ENCODE data around the gene TMOD1. TPM values are rescaled to one million over a fixed set of nuclear protein-coding genes. Genes with fewer than 3 reads are reported as not detected.

The TMOD1 gene
- total and polyA plus RNA-seq, 10 of the 15 experiments (the other 5 are each of a cell fraction or from before 2014, with no cell fraction given) = 4.0 to 44.1 (median 15.4) TPM

DNA sequence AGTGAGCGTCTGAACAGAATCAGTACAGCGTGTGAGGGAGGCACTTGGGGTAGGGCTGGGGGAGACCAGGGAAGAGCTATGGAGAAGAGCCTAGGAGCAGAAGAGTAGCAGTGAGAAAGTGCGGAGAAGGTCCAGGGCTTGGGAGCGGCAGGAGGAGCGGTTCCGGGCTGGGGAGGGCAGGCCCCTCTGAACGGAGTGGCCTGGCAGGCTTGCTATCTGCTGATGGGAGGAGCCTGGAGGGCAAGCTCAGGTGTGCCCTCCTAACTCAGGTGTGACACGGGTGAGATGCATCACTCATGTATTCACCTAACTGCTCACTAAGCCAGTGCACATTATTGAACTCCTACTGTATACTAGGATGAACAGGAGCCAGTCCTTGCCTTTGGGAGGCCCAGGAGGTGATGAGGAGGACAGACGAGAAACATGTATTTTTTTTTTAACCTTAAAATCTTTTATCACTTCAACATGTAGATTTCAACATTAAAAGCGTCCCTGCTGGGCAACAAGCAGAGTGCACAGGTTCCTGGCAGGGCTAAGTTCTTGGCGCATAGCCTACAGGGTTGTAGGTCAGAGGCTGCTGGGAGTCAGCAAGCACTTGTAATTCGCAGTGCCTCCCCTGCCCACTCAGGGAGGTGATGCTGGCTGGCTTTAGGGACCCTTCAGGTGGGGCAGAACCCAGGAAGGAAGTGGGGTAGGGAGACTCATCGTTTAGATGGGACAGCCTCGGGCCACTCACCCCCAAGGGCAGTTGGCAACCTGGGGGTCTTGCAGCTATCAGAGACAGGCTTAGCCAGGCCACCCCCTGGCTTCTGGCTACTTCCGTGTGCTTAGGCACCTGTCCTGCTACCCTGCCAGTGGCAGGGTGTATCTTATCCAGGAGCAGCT is 55.5 kb downstream of the TMOD1 start:
- 77% methylated on average over 14 of the region's 15 CpGs for WGBS (ENCODE audit: insufficient coverage, insufficient replicate concordance, low lambda C conversion rate, missing lambda C conversion rate)
- Histone ChIP-seq H3K9me3 (replicated peaks; ENCODE audit: control insufficient read depth, insufficient read depth, low read length) (no peaks in the 10 kb centered on the region), H3K79me2 (ENCODE audit: control insufficient read depth, insufficient read depth, low read length) (no peaks in the 10 kb centered on the region; the same call in 1 of the 2 replicates), H3K36me3 (ENCODE audit: control insufficient read depth in 2 of 2, insufficient read depth in 2 of 2, low read length in 1 of 2) (peaks cover 0 to 6% of the 10 kb centered on the region in 2 experiments; a peak in 3 of 4 replicates), H3K9ac (ENCODE audit: control insufficient read depth, insufficient read depth, low read length) (peak overlapping the region; percentile 14; the same call in 1 of the 2 replicates), H3K4me1 (ENCODE audit: control insufficient read depth, insufficient read depth, low read length) (peaks cover 35% of the 10 kb centered on the region), H2AFZ (ENCODE audit: control insufficient read depth, low read depth, low read length) (no peak overlapping the region), H3K27me3 (replicated peaks in 1 of 2; ENCODE audit: control insufficient read depth in 2 of 2, insufficient read depth in 2 of 2, low read length in 1 of 2) (no peaks in the 10 kb centered on the region), H3K4me3 (no peak overlapping the region), H3K27ac (ENCODE audit: control insufficient read depth, insufficient read depth) (peak overlapping the region; percentile 91), H3K4me2 (ENCODE audit: control insufficient read depth, insufficient read depth) (peak overlapping the region; percentile 60), H4K20me1 (ENCODE audit: control insufficient read depth, insufficient read depth) (no peaks in the 10 kb centered on the region)
- ChIA-PET SMC1A (ENCODE audit: uncharacterized antibody, unreplicated experiment) (interaction anchor here (1.0 to 6.0 kb wide), 6 partner anchors 26 to 88 kb away, joined by 3 to 80 read pairs (median 20); partner anchors contain the start of gene TMOD1), POLR2A (interaction anchor here (1.0 to 4.2 kb wide), 5 partner anchors 46 to 88 kb away, joined by 4 to 30 read pairs (median 8); partner anchors contain the start of gene TMOD1), RAD21 (ENCODE audit: unreplicated experiment) (interaction anchor here (3.5 to 3.7 kb wide), 2 partner anchors 28 to 55 kb away, joined by 11 to 51 read pairs; partner anchors contain the start of gene TMOD1), CTCF (interaction anchor here (0.9 to 5.5 kb wide), 5 partner anchors 22 to 89 kb away, joined by 3 to 40 read pairs (median 31); partner anchors contain the start of gene TMOD1)
- FAIRE-seq (no peak), ATAC-seq (no peak), DNase-seq (ENCODE audit: low read depth, low spot score) (no peak)
- in situ Hi-C loops (cut with MboI) (no loop called here), intact Hi-C loops (cut with micrococcal nuclease; ENCODE audit: unreplicated experiment) (no loop called here)
- no TSS peak for BruUV-seq (replicated peaks)
- no peak for TF ChIP-seq SREBF2 (IDR thresholded peaks at IDR 0.05; ENCODE audit: low read length)
- TF ChIP-seq, protein P1, sequence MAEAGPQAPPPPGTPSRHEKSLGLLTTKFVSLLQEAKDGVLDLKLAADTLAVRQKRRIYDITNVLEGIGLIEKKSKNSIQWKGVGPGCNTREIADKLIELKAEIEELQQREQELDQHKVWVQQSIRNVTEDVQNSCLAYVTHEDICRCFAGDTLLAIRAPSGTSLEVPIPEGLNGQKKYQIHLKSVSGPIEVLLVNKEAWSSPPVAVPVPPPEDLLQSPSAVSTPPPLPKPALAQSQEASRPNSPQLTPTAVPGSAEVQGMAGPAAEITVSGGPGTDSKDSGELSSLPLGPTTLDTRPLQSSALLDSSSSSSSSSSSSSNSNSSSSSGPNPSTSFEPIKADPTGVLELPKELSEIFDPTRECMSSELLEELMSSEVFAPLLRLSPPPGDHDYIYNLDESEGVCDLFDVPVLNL (IDR thresholded peaks at IDR 0.05; ENCODE audit: low read depth, low read length) = no peak
- no peak for TF ChIP-seq RAD21 (IDR thresholded peaks at IDR 0.05; ENCODE audit: insufficient read depth, low read depth, low read length)
- TF ChIP-seq RFX5 (IDR thresholded peaks at IDR 0.05; ENCODE audit: low read depth, low read length) = no peak
- TF ChIP-seq, protein P2, sequence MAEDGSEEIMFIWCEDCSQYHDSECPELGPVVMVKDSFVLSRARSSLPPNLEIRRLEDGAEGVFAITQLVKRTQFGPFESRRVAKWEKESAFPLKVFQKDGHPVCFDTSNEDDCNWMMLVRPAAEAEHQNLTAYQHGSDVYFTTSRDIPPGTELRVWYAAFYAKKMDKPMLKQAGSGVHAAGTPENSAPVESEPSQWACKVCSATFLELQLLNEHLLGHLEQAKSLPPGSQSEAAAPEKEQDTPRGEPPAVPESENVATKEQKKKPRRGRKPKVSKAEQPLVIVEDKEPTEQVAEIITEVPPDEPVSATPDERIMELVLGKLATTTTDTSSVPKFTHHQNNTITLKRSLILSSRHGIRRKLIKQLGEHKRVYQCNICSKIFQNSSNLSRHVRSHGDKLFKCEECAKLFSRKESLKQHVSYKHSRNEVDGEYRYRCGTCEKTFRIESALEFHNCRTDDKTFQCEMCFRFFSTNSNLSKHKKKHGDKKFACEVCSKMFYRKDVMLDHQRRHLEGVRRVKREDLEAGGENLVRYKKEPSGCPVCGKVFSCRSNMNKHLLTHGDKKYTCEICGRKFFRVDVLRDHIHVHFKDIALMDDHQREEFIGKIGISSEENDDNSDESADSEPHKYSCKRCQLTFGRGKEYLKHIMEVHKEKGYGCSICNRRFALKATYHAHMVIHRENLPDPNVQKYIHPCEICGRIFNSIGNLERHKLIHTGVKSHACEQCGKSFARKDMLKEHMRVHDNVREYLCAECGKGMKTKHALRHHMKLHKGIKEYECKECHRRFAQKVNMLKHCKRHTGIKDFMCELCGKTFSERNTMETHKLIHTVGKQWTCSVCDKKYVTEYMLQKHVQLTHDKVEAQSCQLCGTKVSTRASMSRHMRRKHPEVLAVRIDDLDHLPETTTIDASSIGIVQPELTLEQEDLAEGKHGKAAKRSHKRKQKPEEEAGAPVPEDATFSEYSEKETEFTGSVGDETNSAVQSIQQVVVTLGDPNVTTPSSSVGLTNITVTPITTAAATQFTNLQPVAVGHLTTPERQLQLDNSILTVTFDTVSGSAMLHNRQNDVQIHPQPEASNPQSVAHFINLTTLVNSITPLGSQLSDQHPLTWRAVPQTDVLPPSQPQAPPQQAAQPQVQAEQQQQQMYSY (CRISPR knock-in tag; IDR thresholded peaks at IDR 0.05) = no peak
- TF ChIP-seq SIX5 (IDR thresholded peaks at IDR 0.05; ENCODE audit: low read depth, low read length, severe bottlenecking) = no peak
- TF ChIP-seq SMAD5 (IDR thresholded peaks at IDR 0.05; ENCODE audit: low read depth) = no peak
- no peak for TF ChIP-seq NFYB (IDR thresholded peaks at IDR 0.05; ENCODE audit: insufficient read depth, low read depth, low read length)
- TF ChIP-seq STAT1 (conservative IDR thresholded peaks at IDR 0.05) = no peak
- TF ChIP-seq MTA2 (IDR thresholded peaks at IDR 0.05; ENCODE audit: low read depth) = no peak
- no peak for TF ChIP-seq PAX5 (IDR thresholded peaks at IDR 0.05; ENCODE audit: borderline replicate concordance, low read depth, low read length)
- TF ChIP-seq FOXK2 (IDR thresholded peaks at IDR 0.05) = no peak
- no peak for TF ChIP-seq ZNF207 (IDR thresholded peaks at IDR 0.05; ENCODE audit: borderline replicate concordance)
- TF ChIP-seq NR2C2 (IDR thresholded peaks at IDR 0.05; ENCODE audit: borderline replicate concordance, control insufficient read depth, insufficient read length, low read depth) = no peak
- no peak for TF ChIP-seq SMAD1 (IDR thresholded peaks at IDR 0.05; ENCODE audit: low read depth, partially characterized antibody)
- no peak for TF ChIP-seq JUND (IDR thresholded peaks at IDR 0.05; ENCODE audit: low read depth, low read length)
- no peak for TF ChIP-seq RBBP5 (conservative IDR thresholded peaks at IDR 0.05)
- TF ChIP-seq NR2F1 (conservative IDR thresholded peaks at IDR 0.05) = no peak
